HG02763 (cell line): ENCODE data around the gene IMMP2L.
"Not testable (repeated sequence)": the region's sequence is repeated elsewhere in the genome, so short reads cannot be mapped to it uniquely, and the experiment has no call there.

ENCODE experiments used
- ATAC-seq: cut with Tn5 transposase; IDR thresholded peaks from one replicate; pipeline ENCODE4 v1.9.1; 2021; ENCODE audit warnings: mild to moderate bottlenecking, moderate library complexity; ENCODE audit not compliant: unreplicated experiment

The IMMP2L gene

DNA sequence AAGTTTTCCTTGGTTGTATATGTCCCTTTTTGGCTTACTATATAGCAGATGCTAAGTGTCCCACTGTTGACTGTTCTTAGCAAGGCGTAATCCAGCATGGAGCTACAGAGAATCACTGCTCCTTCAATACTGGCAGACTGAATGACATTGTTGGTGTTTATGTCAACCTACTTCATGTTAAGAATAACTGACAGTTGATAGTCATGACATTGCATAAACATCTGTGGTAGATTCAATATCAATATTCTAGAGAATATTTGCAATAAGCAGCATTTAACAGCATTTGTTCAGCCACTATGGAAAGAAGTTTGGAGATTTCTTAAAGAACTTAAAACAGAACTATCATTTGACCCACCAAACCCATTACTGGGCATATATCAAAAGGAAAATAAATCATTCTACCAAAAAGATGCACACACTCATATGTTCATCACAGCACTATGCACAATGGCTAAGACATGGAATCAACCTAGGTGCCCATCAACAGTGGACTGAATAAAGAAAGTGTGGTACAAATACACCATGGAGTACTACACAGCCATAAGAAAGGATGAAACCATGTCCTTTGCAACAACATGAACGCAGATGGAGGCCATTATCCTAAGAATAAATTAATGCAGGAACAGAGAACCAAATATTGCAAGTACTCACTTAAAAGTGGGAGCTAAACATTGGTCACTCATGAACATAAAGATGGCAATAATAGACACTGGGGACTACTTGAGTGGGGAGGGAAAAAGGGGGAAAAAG is 88.7 kb downstream of the IMMP2L start:
- no peak for ATAC-seq

GRCh38 chr7:111470998-111471397 is 91.3 kb downstream of the IMMP2L start:
- ATAC-seq = no peak

DNA sequence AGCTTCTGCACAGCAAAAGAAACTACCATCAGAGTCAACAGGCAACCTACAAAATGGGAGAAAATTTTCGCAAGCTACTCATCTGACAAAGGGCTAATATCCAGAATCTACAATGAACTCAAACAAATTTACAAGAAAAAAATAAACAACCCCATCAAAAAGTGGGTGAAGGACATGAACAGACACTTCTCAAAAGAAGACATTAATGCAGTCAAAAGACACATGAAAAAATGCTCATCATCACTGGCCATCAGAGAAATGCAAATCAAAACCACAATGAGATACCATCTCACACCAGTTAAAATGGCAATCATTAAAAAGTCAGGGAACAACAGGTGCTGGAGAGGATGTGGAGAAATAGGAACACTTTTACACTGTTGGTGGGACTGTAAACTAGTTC is 92.4 kb downstream of the IMMP2L start:
- ATAC-seq = not testable (repeated sequence)

DNA sequence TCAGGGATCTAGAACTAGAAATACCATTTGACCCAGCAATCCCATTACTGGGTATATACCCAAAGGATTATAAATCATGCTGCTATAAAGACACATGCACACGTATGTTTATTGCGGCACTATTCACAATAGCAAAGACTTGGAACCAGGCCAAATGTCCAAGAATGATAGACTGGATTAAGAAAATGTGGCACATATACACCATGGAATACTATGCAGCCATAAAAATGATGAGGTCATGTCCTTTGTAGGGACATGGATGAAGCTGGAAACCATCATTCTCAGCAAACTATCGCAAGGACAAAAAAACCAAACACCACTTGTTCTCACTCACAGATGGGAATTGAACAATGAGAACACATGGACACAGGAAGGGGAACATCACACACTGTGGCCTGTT is 96.5 kb downstream of the IMMP2L start:
- ATAC-seq = not testable (repeated sequence)

GRCh38 chr7:111460695-111461094 is 101.6 kb downstream of the IMMP2L start:
- no peak for ATAC-seq

DNA sequence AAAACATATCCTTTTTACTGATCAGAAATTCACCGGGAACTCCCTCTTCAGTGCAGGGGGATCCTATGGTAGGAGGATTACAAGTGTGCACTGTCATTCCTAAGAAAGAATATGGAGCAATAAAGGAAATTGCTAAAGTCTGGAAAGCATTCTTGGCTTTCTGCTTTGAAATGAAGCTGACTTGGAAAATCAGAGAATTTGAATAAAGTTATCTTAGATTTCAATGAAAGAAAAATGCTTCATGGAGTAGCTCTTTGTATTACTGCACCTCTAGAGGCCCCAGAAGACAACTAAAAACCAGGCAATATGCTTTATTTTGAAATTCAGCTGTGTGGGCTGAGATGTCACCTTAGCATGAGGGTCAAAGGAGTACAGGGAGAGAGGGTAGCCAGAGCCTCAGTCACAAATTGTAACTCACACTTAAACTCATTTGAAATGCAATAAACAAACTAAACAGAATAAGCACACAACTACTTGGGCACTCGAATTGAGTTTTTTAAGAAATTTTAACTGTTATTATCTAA is 102.5 kb downstream of the IMMP2L start:
- no peak for ATAC-seq

DNA sequence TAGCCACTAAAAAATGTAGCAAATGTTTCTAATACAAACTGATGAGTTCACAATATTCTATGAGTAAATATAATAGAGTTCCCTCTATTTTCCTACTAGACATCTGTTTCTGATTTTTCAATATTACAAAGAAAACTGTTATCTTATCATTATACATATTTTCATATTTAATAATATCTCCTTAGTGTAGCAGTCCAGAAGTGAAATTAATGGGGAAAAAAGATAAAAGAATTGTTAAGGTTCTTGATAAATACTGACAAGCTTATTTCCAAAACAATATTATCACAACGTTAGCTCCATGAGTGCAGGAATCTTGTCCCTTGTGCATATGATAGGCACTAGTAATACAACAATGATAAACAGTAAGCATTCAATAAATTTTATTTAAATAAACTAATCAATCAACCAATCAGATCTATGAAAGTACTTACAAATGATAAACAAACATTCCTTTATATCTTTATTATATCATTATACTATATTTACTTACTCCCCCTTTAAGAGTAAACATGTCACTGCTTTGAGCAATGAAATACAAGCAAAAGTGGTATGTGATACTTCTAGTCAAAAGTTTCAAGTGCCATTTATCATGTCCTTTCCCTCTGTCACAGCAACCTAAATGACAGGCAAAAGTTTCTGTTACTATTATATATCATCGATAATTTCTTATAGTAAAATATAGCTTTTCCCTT is 103.1 kb downstream of the IMMP2L start:
- ATAC-seq = no peak

DNA sequence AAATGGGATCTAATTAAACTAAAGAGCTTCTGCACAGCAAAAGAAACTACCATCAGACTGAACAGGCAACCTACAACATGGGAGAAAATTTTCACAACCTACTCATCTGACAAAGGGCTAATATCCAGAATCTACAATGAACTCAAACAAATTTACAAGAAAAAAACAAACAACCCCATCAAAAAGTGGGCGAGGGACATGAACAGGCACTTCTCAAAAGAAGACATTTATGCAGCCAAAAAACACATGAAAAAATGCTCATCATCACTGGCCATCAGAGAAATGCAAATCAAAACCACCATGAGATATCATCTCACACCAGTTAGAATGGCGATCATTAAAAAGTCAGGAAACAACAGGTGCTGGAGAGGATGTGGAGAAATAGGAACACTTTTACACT is 111.6 kb downstream of the IMMP2L start:
- ATAC-seq = not testable (repeated sequence)

- not testable (repeated sequence) for ATAC-seq
Measured at GRCh38 chr7:111447502-111447901, 114.8 kb downstream of the IMMP2L start.

GRCh38 chr7:111439977-111440376 is 122.3 kb downstream of the IMMP2L start:
- no peak for ATAC-seq

GRCh38 chr7:111438369-111439289 is 123.7 kb downstream of the IMMP2L start:
- ATAC-seq = no peak

- no peak for ATAC-seq
Measured at GRCh38 chr7:111437736-111438135, 124.6 kb downstream of the IMMP2L start.

DNA sequence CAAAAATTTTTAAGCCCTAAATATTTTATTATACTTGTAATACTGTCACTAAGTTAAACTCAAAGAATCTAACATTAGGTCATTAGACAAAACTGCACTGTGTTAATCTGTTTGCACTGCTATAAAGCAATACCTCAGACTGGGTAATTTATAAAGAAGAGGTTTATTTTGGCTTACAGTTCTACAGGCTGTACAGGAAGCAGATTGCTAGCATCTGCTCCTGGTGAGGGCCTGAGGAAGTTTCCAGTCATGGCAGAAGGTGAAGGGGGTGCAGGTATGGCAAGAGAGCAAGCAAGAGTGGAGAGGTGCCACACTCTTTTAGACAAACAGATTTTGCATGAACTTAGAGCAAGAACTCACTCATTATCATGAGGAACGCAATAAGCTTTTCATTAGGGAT is 125.7 kb downstream of the IMMP2L start:
- ATAC-seq = no peak

DNA sequence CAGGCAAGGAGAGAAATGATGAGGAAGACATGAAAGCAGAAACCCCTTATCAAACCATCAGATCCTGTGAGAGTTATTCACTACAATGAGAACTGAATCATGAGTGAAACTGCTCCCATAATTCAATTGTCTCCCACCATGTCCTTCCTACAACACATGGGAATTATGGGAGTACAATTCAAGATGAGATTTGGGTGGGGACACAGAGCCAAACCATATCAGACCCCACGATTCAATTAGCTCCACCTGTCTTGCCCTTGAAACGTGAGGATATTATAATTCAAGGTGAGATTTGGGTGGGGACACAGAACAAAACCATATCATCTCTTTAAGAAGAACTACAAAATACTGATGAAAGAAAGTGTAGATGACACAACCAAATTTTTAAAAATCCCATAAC is 128.9 kb downstream of the IMMP2L start:
- no peak for ATAC-seq

DNA sequence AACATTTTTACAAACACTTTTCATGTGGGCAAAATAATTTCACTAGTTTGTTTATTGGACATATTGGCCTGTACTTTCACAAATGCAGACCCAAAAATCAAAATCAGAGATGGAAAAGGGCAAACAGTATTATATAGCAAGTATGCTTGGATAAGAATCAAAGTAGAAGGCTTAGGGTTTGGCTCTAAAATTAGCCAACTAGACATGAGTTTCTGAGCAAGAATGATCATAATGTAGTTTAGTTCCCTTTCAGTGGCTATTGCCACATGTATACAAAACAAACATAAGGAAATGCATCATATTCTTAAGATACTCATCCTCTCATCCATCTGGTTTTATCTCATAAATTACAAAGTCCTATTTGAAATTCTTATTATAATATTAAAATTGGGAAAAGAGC is 132.5 kb downstream of the IMMP2L start:
- no peak for ATAC-seq

- ATAC-seq = no peak
Measured at GRCh38 chr7:111424768-111425167, 137.5 kb downstream of the IMMP2L start.

GRCh38 chr7:111414374-111414773 is 147.9 kb downstream of the IMMP2L start:
- ATAC-seq = no peak

GRCh38 chr7:111413739-111414138 is 148.6 kb downstream of the IMMP2L start:
- no peak for ATAC-seq

DNA sequence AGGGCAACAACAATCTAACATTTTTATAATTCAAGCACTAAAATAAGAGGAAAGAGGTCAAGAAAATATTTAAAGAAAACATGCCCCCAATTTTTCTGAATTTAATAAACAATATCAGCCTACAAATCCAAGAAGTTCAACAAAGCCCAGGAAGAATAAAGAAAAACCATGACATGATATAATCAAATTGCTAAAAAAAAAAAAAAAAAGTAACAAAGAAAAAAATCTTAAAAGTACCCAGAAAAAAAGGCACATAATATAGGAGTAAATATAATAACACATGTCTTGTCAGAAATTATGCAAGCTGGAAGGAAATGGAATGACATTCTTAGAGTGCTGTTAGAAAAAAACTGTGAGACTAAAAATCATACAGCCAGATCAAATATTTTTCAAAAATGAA is 151.4 kb downstream of the IMMP2L start:
- no peak for ATAC-seq

DNA sequence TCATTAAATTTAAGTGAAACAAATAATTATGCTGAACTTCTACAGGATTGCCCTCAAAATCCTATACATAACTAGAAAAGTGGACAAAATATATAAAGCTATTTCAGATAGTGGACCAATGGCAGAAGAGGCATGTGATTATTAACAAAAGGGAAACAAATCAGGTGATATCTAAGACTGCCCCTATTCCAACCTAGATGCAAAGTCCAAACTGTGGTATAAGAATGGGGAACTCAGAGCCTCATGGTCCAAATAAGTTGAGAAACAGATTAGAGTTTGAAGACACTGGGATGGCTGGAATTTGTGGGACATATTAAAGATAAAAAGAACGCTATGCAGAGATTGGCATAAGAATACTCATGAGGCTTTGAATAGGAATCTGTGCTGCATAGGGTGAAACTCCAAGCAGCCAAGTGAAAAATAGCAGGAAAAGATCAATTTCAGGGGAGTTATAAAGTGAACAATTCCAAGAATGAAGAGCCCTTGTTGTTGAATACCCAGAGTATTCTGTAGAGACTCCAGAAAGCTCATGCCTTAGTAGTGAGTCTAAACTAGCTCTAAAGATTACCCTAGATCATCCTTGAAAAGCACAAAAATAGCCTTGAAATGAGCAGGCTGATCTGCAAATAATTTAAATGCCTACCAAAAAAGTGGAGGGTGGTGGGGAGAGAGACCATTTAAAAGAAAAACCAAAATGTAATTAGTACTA is 152.4 kb downstream of the IMMP2L start:
- no peak for ATAC-seq

DNA sequence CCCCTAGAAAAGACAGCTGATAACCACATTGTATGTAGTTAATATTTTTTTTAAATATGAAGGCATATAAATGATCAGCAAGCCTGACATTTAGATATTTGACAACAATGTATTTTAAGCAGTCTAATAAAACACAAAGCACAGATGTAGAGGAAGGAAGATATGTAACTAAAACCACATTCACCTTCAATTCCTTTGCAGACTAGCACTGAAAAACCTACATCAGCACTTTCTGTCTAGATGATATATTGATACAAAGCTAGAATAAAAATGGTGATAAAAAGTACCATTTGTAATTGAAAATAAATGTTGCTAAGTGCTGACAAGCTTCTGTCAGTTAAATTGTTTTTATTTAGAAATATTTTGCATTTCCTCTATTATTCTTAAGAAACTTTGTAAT is 153.6 kb downstream of the IMMP2L start:
- no peak for ATAC-seq
